HG03460 (cell line): Measurements from ENCODE around the gene SVIL.
"Not testable (repeated sequence)": the region's sequence is repeated elsewhere in the genome, so short reads cannot be mapped to it uniquely, and the experiment has no call there.

Source experiments
- ATAC-seq: cut with Tn5 transposase; IDR thresholded peaks from one replicate; pipeline ENCODE4 v1.9.1; 2021; ENCODE audit not compliant: unreplicated experiment

SVIL gene

DNA sequence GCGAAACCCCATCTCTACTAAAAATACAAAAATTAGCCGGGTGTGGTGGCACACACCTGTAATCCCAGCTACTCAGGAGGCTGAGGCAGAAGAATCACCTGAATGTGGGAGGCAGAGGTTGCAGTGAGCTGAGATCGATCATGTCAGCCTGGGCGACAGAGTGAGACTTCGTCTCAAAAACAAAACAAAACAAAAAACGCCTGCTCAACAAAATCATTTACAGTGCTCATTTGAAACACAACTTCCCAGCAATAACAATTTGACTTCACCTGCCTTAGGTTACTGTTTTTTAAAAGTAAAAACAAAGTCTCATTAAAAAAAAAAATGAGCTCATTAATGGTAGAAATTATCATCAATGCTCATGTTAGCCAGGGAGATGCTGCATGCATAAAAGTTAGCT is 10.4 kb downstream of the SVIL start:
- ATAC-seq = not testable (repeated sequence)

DNA sequence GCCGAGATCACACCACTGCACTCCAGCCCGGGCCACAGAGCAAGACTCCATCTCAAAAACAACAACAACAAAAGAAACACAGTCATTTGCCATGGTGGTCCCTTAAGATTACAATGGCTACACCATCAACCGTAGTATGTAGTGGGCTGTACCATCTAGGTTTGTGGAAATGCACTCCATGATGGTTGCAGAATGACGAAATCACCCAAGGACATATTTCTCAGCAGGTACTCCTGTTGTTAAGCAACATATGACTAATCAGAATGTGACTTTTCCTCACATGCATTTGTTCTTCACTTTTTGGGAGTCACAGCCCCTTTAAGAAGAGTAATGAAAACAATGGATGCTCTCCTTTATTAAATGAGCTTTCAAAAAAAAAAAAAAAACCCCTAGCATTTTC is 11.0 kb downstream of the SVIL start:
- no peak for ATAC-seq

GRCh38 chr10:29622382-29622922 is 12.3 kb downstream of the SVIL start:
- no peak for ATAC-seq

DNA sequence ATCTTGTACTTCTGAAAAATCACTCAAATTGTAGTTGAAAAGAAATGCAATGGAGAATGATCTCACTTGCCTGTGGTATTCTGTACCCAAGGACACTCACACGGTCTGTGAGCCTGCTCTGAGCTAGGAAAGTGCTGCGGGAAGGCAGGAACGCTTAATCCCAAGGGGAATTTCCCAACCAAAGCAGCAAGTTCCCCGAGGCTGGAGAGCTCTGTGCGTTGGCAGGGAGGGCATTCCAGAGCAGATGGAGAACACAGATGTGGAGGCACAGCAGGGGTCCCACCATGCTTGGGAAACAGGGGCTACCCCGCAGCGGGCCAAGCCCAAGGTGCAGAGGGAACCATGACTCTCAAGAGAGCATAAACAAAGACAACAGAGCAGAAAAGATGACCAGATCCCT is 13.6 kb downstream of the SVIL start:
- no peak for ATAC-seq

GRCh38 chr10:29620112-29620690 is 14.6 kb downstream of the SVIL start:
- no peak for ATAC-seq

GRCh38 chr10:29619241-29619669 is 15.5 kb downstream of the SVIL start:
- no peak for ATAC-seq

- no peak for ATAC-seq
Measured at GRCh38 chr10:29618341-29619171, 16.2 kb downstream of the SVIL start.

GRCh38 chr10:29617880-29618340 is 16.9 kb downstream of the SVIL start:
- no peak for ATAC-seq

GRCh38 chr10:29616542-29616941 is 18.2 kb downstream of the SVIL start:
- ATAC-seq = no peak

- ATAC-seq = no peak
Measured at GRCh38 chr10:29615195-29615594, 19.6 kb downstream of the SVIL start.

DNA sequence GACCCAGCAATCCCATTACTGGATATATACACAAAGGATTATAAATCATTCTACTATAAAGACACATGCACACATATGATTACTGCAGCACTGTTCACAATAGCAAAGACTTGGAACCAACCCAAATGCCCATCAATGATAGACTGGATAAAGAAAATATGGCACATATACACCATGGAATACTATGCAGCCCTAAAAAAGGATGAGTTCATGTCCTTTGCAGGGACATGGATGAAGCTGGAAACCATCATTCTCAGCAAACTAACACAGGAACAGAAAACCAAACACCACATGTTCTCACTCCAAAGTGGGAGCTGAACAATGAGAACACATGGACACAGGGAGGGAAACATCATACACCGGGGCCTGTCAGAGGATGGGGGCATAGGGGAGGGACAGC is 20.5 kb downstream of the SVIL start:
- not testable (repeated sequence) for ATAC-seq

GRCh38 chr10:29613791-29614190 is 21.0 kb downstream of the SVIL start:
- no peak for ATAC-seq

GRCh38 chr10:29613196-29613595 is 21.6 kb downstream of the SVIL start:
- ATAC-seq = no peak

DNA sequence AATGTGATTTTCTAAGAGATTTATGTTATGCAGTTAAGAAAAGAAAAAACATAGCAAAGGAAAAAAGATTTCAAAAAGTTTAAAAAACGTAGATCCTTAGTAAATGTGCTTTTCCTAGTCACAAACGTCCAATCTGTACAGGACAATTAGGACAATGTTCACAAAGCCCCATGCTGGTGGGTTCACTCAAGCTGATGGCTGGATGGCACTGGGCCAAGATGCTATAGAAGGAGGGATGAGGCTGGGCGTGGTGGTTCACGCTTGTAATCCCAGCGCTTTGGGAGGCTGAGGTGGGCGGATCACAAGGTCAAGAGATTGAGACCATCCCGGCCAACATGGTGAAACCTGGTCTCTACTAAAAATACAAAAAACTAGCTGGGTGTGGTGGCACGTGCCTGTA is 22.1 kb downstream of the SVIL start:
- no peak for ATAC-seq

DNA sequence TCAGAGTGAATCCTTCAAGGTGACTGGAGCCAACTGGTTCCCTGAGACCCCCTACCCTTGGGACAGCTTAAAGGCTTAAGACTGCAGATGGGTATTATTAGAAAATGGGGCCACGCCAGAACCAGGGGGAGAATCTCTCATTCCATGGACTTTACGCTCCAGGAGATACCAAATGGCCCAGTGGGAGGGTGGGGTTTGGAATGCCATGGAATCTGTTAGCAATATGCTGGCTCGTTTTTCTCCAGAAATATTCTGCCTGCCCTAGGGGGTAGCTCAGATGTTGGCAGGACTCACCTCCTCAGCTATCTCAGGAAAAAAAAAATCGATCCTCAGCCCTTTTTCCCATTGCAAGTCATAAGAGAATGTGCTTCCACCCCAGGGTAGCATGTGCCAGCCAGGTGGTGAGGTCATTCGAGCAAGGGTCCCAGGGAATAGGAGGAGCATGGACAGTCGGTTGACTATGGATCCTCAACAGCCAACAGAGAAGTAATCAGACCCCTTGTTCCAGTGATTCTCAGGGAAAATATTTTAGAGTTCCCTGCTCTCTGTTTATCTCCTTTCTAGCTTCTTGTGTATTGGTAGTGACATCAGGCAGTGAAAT is 22.9 kb downstream of the SVIL start:
- no peak for ATAC-seq

- no peak for ATAC-seq
Measured at GRCh38 chr10:29610876-29611647, 23.7 kb downstream of the SVIL start.

- ATAC-seq = not testable (repeated sequence)
Measured at GRCh38 chr10:29610331-29610730, 24.4 kb downstream of the SVIL start.

- ATAC-seq = no peak
Measured at GRCh38 chr10:29609696-29610095, 25.1 kb downstream of the SVIL start.

GRCh38 chr10:29608476-29609301 is 26.1 kb downstream of the SVIL start:
- no peak for ATAC-seq

DNA sequence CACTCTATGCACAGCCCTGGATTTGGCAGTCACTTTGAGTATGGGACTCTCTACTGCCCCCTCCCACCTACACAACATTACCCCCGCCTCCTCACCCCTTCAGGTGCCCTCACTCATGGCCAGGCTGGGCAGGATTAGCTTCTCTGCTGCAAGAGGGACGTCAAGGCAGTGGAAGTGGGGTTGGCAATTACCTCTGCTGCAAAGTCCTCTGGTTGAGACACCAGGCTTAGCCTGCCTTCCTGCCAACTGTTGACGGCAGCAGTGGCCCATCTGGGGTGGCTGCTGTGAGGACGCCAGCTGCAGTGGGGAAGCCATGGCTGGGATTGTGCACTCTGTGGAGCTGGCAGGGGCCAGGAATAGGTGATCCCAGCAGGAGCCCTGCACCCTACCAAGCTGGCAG is 26.7 kb downstream of the SVIL start:
- ATAC-seq = no peak
